T-helper 22 cell (primary cell): Measurements from ENCODE around the gene LPGAT1.
"Not testable (repeated sequence)": the region's sequence is repeated elsewhere in the genome, so short reads cannot be mapped to it uniquely, and the experiment has no call there.

ENCODE experiments used
- DNase-seq: peaks from one replicate; pipeline ENCODE4 v3.0.0-alpha.2; 2020; ENCODE audit warnings: low read depth

LPGAT1 gene

GRCh38 chr1:211703812-211704537, 126.6 kb downstream of the LPGAT1 start:
- no peak for DNase-seq

- DNase-seq = no peak
These were observed 128.8 kb downstream of the LPGAT1 start for GRCh38 chr1:211701733-211702132.

GRCh38 chr1:211699059-211699458, 131.5 kb downstream of the LPGAT1 start:
- DNase-seq = no peak

- peak; percentile 41 for DNase-seq
These were observed 132.2 kb downstream of the LPGAT1 start for GRCh38 chr1:211698161-211699026.

GRCh38 chr1:211697356-211697755, 133.2 kb downstream of the LPGAT1 start:
- no peak for DNase-seq

- no peak for DNase-seq
These were observed 135.3 kb downstream of the LPGAT1 start for GRCh38 chr1:211695135-211695816.

- not testable (repeated sequence) for DNase-seq
These were observed 136.7 kb downstream of the LPGAT1 start for GRCh38 chr1:211693911-211694310.
